Fibroblast of villous mesenchyme (primary cell): ENCODE results near the gene WBP4. TPM values are rescaled to one million over a fixed set of nuclear protein-coding genes. Genes with fewer than 3 reads are reported as not detected.
"Not testable (repeated sequence)": the region's sequence is repeated elsewhere in the genome, so short reads cannot be mapped to it uniquely, and the experiment has no call there.

Experiments
- DNase-seq: peaks from one replicate; pipeline ENCODE4 v3.0.0-alpha.2; 2010; ENCODE audit warnings: low read depth
- H3K4me3 ChIP-seq: 2 replicates; pipeline ENCODE4 v1.5.1; 2011; ENCODE audit warnings: low read depth, mild to moderate bottlenecking, low read length
- total RNA-seq: library from RNA; depleted of rRNA; stranded (reverse); fragments of >200 nt; gene quantifications from 2 replicates; pipeline ENCODE4 v1.2.3, GENCODE V29; 2012
- TF ChIP-seq, protein P1 (sequence below): IDR thresholded peaks from 2 replicates; pipeline ENCODE4 v1.5.1; 2012; ENCODE audit warnings: low read depth, mild to moderate bottlenecking, low read length; ENCODE audit not compliant: insufficient read depth

WBP4 gene
- total RNA-seq, 1 donor: 6.9 TPM

DNA sequence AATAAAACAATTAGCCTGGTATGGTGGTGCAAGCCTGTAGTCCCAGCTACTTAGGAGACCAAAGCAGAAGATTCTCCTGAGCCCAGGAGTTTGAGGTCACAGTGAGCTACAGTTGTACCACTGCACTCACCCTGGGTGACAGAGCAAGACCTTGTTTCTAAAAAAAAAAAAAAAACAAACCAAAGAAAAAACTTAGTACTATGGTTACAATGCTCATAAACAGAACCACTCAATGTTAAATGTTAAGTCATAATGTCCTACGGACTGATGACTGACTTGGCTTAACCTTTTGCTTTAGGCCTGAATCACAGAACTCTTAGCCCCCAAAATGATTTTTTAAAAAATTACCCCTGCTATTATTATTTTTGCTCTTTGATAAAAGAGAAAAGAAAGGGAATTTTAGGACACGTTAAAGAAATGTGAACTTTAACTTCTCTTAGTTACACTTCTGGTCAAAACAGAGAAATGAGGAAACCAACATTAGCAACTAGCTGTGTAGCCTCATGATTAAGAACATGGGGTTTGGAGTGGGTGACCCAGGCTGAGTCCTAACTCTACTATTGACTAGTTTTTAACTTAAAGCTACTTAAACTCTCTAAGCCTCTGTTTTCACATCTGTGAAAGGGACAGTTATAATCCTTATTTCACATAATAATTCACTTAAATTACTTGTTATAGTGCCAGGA lies 28.5 kb upstream of the WBP4 start:
- TF ChIP-seq, protein P1, sequence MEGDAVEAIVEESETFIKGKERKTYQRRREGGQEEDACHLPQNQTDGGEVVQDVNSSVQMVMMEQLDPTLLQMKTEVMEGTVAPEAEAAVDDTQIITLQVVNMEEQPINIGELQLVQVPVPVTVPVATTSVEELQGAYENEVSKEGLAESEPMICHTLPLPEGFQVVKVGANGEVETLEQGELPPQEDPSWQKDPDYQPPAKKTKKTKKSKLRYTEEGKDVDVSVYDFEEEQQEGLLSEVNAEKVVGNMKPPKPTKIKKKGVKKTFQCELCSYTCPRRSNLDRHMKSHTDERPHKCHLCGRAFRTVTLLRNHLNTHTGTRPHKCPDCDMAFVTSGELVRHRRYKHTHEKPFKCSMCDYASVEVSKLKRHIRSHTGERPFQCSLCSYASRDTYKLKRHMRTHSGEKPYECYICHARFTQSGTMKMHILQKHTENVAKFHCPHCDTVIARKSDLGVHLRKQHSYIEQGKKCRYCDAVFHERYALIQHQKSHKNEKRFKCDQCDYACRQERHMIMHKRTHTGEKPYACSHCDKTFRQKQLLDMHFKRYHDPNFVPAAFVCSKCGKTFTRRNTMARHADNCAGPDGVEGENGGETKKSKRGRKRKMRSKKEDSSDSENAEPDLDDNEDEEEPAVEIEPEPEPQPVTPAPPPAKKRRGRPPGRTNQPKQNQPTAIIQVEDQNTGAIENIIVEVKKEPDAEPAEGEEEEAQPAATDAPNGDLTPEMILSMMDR: no peak
- no peak overlapping the region for H3K4me3 ChIP-seq
- DNase-seq: no peak

DNA sequence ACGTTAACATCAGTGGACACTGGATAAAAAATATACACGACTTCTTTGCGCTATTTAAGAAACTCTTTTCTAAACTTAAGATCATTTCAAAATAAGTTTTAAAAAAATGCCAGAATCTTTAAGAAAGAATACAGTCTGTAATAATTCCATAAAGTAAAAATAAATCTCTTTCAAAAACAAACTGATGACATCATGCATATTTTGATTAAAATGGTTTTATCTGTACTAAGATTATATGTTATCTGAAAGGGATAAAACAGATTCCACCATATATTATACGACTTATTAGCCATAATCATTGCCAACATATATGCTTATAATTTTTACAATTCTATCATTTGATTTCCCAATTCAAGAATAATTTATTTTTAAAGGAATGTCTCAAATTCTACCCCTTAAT lies 26.9 kb upstream of the WBP4 start:
- DNase-seq: no peak
- TF ChIP-seq, protein P1: no peak
- no peak overlapping the region for H3K4me3 ChIP-seq

DNA sequence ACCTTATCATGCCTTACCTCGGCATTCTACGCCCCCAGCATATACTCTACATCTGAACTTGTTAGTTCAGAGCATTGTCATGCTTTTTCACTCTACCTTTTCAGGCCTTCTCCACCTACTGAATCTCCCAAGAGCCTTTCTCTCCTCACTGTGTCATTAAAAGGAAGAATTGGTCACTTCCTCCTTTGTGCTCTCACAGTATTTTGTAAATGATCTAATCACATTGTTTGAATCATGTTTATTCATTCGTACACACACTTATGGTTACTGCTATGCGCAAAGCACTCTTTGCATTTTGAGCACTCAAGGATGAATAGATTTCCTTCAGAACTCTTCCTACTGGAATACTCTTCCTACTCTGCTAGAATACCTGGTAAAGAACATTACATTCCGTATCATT lies 26.4 kb upstream of the WBP4 start:
- TF ChIP-seq, protein P1: no peak
- no peak overlapping the region for H3K4me3 ChIP-seq
- DNase-seq: no peak

DNA sequence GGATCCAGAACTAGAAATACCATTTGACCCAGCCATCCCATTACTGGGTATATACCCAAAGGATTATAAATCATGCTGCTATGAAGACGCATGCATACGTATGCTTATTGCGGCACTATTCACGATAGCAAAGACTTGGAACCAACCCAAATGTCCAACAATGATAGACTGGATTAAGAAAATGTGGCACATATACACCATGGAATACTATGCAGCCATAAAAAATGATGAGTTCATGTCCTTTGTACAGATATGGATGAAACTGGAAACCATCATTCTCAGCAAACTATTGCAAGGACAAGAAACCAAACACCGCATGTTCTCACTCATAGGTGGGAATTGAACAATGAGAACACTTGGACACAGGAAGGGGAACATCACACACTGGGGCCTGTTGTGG lies 24.8 kb upstream of the WBP4 start:
- not testable (repeated sequence) for H3K4me3 ChIP-seq, DNase-seq

DNA sequence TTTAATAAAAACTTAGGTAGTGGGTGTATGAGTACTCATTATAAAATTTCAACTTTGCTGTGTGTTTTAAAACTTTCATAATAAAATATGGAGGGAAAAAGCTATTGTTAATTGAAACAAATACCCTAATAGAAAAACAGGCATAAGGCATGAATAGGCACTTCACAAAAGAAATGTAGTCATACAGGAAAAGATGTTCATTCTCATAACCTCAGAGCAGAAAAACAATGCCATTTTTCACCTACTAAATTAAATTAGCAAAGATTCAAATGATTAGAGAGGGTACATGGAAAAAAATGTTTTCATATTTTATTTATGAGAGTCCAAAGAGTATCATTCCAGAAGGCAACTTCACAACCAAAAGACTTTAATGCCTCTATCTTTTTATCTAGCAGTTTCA lies 21.6 kb upstream of the WBP4 start:
- DNase-seq: no peak
- TF ChIP-seq, protein P1: no peak
- no peak overlapping the region for H3K4me3 ChIP-seq

DNA sequence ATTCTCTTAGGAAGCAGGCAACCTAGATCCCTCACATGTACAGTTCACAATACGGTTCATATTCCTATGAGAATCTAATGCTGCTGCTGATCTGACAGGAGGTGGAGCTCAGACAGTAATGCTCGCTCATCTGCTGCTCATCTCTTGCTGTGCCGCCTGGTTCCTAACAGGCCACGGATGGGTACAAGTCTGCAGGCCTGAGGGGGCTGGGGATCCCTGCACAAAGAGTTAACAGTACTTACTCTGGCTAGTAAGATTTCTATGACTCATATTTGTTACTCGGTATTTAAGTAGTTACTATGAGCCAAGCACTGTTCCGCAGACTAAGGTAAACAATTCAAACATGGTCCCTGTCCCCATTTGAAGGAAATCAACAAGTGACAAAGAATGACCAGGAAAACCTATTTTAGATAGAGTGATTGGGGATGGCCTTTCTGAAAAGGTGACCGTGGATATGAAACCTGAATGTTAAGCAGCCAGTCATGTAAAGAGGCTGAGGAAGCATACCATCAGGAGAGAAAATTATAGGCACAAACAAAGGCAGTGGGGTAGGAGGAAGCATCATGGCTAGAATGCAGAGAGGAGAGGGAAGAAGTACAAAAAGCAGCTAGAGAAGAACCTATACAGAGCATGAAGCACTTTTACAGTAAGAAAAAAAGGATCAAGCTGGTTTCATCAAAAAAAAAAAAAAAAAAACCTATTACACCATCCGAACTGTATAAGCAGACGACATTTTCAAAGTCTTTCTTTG lies 20.6 kb upstream of the WBP4 start:
- no peak for DNase-seq
- H3K4me3 ChIP-seq: no peak overlapping the region
- TF ChIP-seq, protein P1: no peak

DNA sequence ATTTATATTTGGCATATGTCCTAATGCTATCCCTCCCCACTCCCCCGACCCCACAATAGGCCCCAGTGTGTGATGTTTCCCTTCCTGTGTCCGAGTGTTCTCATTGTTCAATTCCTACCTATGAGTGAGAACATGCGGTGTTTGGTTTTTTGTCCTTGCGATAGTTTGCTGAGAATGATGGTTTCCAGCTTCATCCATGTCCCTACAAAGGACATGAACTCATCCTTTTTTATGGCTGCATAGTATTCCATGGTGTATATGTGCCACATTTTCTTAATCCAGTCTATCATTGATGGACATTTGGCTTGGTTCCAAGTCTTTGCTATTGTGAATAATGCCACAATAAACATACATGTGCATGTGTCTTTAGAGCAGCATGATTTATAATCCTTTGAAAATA lies 18.9 kb upstream of the WBP4 start:
- not testable (repeated sequence) for DNase-seq, H3K4me3 ChIP-seq

DNA sequence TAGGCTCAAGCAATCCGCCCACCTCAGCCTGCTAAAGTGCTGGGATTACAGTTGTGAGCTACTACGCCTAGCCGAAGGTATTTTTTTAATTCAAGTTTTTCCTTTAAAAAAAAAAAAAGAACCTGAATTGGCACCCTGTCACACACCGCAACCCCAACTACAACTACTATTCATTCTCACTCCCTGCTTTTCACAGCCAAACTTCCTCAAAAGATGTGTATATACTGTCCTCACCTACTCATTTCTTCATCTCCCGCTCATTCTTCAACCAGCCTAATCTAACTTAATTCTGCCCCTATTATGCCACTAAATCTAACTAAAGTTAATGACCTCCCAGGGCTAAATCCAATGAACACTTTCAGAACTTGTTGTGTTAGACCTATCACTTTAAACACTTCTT lies 12.7 kb upstream of the WBP4 start:
- TF ChIP-seq, protein P1: no peak
- no peak for DNase-seq
- no peak overlapping the region for H3K4me3 ChIP-seq
